Astrocyte of the cerebellum (primary cell): ENCODE results near the gene MCM3AP.

Experiments used
- DNase-seq: peaks from one replicate; pipeline ENCODE4 v3.0.0-alpha.2; 2011; ENCODE audit warnings: low read depth
- H3K4me3 ChIP-seq: 2 replicates; pipeline ENCODE4 v1.5.1; 2011; ENCODE audit warnings: mild to moderate bottlenecking, low read depth, low read length, moderate library complexity
- in situ Hi-C: cut with HindIII; loops from 2 replicates; pipeline ENCODE4 v1.10.0; 2017; ENCODE audit warnings: low sequenced_read_pairs
- TF ChIP-seq, protein P1 (sequence below): IDR thresholded peaks from 2 replicates; pipeline ENCODE4 v1.5.1; 2012; ENCODE audit warnings: low read length, low read depth, moderate library complexity, mild to moderate bottlenecking; ENCODE audit errors: missing control alignments

Gene MCM3AP

GRCh38 chr21:46191686-46192575, 93.5 kb downstream of the MCM3AP start:
- TF ChIP-seq, protein P1, sequence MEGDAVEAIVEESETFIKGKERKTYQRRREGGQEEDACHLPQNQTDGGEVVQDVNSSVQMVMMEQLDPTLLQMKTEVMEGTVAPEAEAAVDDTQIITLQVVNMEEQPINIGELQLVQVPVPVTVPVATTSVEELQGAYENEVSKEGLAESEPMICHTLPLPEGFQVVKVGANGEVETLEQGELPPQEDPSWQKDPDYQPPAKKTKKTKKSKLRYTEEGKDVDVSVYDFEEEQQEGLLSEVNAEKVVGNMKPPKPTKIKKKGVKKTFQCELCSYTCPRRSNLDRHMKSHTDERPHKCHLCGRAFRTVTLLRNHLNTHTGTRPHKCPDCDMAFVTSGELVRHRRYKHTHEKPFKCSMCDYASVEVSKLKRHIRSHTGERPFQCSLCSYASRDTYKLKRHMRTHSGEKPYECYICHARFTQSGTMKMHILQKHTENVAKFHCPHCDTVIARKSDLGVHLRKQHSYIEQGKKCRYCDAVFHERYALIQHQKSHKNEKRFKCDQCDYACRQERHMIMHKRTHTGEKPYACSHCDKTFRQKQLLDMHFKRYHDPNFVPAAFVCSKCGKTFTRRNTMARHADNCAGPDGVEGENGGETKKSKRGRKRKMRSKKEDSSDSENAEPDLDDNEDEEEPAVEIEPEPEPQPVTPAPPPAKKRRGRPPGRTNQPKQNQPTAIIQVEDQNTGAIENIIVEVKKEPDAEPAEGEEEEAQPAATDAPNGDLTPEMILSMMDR, result no peak
- DNase-seq, result no peak
- H3K4me3 ChIP-seq, result no peak overlapping the region
- in situ Hi-C loops, result no loop called here

DNA sequence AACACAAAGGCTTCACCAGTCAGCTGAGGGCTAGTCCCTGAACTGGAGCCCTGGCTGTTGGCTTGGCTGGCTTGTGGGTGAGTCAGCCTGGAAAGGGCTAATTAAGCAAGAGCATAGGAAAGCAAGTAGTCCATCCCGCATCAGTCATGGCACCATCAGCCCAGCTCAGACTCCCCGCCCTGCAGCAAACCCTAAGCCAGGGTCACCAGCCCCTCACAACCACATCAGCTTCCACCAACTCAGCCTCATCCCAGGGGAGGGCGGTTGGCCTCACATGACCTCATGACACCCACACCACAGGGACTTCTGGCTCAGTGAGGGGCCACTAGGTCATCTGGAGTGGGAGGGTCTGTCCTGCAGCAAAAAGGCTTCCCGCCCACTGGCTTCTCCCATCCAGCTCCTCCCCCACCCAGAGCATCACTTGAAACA, 94.1 kb downstream of the MCM3AP start:
- TF ChIP-seq, protein P1, result no peak
- no peak overlapping the region for H3K4me3 ChIP-seq
- in situ Hi-C loops, result no loop called here
- DNase-seq, result peak; percentile 68

DNA sequence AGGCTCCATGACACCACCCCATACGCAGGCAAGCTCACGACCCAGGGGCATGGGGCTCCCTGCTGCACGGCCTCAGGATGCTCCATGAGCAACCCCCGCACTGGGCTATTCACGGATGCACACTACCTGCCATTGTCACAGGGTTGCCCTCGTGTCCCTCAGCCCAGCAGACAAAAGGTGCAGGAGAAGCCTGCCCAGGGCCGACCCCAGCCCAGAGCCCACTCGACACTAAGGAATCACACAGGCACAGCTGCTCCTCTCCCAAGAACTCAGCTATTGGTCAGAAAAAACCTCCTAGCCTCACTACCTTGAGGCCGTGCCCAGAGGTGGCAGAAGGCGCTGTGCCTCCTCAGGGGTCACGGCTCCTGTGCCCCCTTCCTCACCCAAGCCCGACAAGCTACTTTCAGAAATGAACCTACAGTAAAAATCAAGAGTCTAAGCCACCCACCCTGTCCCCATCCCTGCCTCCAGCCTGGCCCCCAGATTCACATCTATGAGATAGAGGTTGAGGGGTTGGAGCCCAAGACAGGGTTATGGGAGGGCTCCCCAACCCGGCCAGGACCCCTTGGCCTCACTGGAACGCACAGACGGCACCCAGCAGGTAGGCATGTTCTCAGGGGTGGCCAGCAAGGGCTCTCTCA, 94.8 kb downstream of the MCM3AP start:
- no peak for DNase-seq
- TF ChIP-seq, protein P1, result no peak
- in situ Hi-C loops, result no loop called here

DNA sequence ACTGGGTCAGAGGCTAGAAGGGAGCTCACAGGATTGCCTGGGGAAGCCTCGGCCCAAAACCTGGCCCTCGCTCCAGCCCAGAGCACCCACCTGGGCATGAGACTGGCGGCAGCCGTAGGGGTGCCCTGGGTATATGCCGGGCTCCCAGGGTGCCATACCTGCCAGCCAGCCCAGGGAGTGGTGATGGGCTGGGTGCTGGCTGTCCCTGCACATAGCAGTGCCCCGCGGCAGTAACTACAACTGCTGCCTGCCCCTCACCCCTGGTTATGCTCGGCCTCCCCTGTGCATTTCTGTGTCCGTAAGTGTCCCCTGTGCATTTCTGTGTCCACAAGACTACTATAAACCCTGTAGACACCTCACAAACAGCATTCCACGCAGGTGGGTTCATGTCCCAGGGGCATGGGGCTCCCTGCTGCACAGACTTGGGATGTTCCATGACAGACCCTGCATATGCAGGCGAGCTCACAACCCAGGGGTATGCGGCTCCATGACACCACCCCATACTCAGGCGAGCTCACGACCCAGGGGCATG, 95.4 kb downstream of the MCM3AP start:
- in situ Hi-C loops, result no loop called here
- no peak overlapping the region for H3K4me3 ChIP-seq
- TF ChIP-seq, protein P1, result no peak
- no peak for DNase-seq

More for the DNA sequence above, 94.8 kb downstream of the MCM3AP start:
- H3K4me3 ChIP-seq, result no peak overlapping the region

DNA sequence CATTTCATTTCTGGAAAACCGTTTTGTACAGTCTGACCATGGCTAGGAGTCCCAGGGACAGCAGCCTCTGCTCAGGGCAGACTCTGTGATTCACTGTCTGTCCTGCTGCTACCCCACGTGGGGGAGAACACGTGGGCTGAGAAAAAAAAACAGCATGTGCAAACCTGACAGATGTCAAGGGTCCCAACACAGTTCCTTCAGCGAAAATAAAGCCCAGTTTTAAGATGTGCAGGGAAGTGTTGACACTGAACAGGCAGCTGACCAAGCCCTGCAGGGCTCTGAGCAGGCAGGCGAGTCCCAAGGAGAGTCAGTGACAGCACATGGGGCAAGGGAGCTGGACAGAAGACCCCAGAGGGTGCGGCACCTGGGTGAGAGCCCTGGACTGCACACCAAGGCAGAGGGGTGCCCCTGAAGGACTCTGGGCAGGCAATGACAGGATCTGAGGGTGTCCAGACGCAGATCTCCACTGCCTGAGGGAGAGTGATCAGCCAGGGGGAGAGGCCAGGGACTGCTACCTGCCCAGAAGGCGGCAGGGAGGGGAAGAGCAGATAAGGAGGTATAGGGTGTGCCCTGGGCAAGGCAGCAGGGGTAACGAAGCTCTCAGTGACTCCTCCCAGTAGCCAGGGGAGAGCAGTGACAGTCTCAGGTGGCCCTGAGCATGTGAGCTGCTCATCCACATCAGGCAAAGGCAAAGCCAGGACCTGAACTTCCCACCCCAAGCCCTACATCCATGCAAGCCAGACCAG, 96.0 kb downstream of the MCM3AP start:
- TF ChIP-seq, protein P1, result no peak
- in situ Hi-C loops, result no loop called here
- H3K4me3 ChIP-seq, result no peak overlapping the region
- no peak for DNase-seq
